Measurements from ENCODE around the gene DUOX2. TPM values are rescaled to one million over a fixed set of nuclear protein-coding genes. Genes with fewer than 3 reads are reported as not detected.
A peak's percentile ranks its signal among the peaks of the same experiment; 100 is the strongest.

DUOX2 gene
- total RNA-seq, 1 experiment from 2014 or later, result 0.08 TPM

GRCh38 chr15:45113380-45113990, 487 bp downstream of the DUOX2 start:
- DNase-seq (ENCODE audit: low read depth, low spot score) (no peak), ATAC-seq (no peak)
- Histone ChIP-seq H3K9me3 (ENCODE audit: control insufficient read depth, insufficient read depth, low read depth, low read length) (no peaks in the 10 kb centered on the region), H3K4me3 (ENCODE audit: low read depth in 2 of 2, low read length in 2 of 2) (peak overlapping the region in 1 of 2 experiments; percentile 24; a peak in 3 of 4 replicates), H3K27ac (ENCODE audit: low read length) (no peak overlapping the region), H3K27me3 (ENCODE audit: control insufficient read depth, insufficient read depth, low read length) (peaks cover 21% of the 10 kb centered on the region), H3K4me1 (ENCODE audit: control insufficient read depth, insufficient read depth, low read length) (peaks cover 14% of the 10 kb centered on the region), H3K36me3 (ENCODE audit: control insufficient read depth, insufficient read depth, low read length) (no peaks in the 10 kb centered on the region)
- in situ Hi-C loops (cut with HindIII; ENCODE audit: low pct_unique_long_range_greater_than_20kb, low sequenced_read_pairs) (no loop called here), intact Hi-C loops (cut with micrococcal nuclease; ENCODE audit: unreplicated experiment) (no loop called here)
- ChIA-PET CTCF (interaction anchor here (0.6 kb wide), 1 partner anchor 274 kb away, joined by 3 read pairs; no protein-coding TSS in a partner anchor), POLR2A (no interaction called here)
- BruUV-seq (replicated peaks), result no TSS peak
- TF ChIP-seq, protein P1, sequence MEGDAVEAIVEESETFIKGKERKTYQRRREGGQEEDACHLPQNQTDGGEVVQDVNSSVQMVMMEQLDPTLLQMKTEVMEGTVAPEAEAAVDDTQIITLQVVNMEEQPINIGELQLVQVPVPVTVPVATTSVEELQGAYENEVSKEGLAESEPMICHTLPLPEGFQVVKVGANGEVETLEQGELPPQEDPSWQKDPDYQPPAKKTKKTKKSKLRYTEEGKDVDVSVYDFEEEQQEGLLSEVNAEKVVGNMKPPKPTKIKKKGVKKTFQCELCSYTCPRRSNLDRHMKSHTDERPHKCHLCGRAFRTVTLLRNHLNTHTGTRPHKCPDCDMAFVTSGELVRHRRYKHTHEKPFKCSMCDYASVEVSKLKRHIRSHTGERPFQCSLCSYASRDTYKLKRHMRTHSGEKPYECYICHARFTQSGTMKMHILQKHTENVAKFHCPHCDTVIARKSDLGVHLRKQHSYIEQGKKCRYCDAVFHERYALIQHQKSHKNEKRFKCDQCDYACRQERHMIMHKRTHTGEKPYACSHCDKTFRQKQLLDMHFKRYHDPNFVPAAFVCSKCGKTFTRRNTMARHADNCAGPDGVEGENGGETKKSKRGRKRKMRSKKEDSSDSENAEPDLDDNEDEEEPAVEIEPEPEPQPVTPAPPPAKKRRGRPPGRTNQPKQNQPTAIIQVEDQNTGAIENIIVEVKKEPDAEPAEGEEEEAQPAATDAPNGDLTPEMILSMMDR (IDR thresholded peaks at IDR 0.05), result no peak

DNA sequence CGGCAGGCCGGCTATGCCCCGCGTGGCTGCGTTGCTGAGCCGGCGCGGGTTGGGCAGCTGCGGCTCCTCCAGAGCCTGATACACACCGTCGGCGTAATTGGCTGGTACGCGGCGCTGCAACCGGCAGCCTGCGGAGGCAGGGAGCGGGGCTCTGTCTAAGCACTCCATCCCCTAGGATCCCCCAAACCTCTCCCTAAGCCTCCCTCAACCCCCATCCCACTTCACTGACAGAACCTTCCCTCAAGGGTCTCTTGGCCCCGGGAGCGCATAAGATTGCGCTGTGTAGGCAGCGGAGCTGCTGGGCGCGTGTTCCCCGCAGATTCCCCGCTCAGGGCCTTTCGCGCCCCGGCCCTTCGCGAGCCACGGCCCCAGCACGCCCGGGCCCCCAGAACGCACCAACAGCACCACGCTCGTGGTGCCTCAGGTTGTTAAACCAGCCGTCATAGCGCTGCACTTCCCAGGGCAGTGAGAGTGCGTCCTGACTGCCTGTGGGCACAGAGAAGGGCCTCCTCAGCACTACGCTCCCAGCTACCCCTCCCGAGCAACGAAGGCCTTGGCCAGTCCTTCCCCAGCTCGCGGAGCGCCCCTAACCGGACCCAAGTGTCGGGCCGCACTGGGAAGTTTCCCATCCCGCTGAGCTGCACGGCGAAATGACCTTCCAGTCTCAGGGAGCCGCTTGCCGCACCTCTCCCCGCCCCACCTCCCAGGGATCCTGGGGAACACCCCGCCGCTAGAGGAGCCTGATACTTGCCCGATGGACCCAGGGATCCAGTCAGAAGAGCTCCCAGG, 1.2 kb downstream of the DUOX2 start:
- ATAC-seq (peak; percentile 72), DNase-seq (ENCODE audit: low read depth, low spot score) (no peak)
- Histone ChIP-seq H3K27me3 (ENCODE audit: control insufficient read depth, insufficient read depth, low read length) (peaks cover 21% of the 10 kb centered on the region), H3K4me3 (ENCODE audit: low read depth in 2 of 2, low read length in 2 of 2) (peak overlapping the region; percentile 24 to 31), H3K9me3 (ENCODE audit: control insufficient read depth, insufficient read depth, low read depth, low read length) (no peaks in the 10 kb centered on the region), H3K4me1 (ENCODE audit: control insufficient read depth, insufficient read depth, low read length) (peaks cover 14% of the 10 kb centered on the region), H3K27ac (ENCODE audit: low read length) (no peak overlapping the region), H3K36me3 (ENCODE audit: control insufficient read depth, insufficient read depth, low read length) (no peaks in the 10 kb centered on the region)
- no peak for TF ChIP-seq POLR2AphosphoS5 (IDR thresholded peaks at IDR 0.05; ENCODE audit: low read depth, low read length)
- TF ChIP-seq TCF7L2 (IDR thresholded peaks at IDR 0.05; ENCODE audit: low read depth, low read length), result no peak
- TF ChIP-seq, protein P1 (IDR thresholded peaks at IDR 0.05), result no peak
- TF ChIP-seq SIN3A (IDR thresholded peaks at IDR 0.05; ENCODE audit: borderline replicate concordance, insufficient read depth, low read depth, low read length), result no peak
- TF ChIP-seq, protein P2, sequence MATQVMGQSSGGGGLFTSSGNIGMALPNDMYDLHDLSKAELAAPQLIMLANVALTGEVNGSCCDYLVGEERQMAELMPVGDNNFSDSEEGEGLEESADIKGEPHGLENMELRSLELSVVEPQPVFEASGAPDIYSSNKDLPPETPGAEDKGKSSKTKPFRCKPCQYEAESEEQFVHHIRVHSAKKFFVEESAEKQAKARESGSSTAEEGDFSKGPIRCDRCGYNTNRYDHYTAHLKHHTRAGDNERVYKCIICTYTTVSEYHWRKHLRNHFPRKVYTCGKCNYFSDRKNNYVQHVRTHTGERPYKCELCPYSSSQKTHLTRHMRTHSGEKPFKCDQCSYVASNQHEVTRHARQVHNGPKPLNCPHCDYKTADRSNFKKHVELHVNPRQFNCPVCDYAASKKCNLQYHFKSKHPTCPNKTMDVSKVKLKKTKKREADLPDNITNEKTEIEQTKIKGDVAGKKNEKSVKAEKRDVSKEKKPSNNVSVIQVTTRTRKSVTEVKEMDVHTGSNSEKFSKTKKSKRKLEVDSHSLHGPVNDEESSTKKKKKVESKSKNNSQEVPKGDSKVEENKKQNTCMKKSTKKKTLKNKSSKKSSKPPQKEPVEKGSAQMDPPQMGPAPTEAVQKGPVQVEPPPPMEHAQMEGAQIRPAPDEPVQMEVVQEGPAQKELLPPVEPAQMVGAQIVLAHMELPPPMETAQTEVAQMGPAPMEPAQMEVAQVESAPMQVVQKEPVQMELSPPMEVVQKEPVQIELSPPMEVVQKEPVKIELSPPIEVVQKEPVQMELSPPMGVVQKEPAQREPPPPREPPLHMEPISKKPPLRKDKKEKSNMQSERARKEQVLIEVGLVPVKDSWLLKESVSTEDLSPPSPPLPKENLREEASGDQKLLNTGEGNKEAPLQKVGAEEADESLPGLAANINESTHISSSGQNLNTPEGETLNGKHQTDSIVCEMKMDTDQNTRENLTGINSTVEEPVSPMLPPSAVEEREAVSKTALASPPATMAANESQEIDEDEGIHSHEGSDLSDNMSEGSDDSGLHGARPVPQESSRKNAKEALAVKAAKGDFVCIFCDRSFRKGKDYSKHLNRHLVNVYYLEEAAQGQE (IDR thresholded peaks at IDR 0.05; ENCODE audit: insufficient read depth in 1 of 2, low read depth in 2 of 2, low read length in 1 of 2), result no peak
- intact Hi-C loops (cut with micrococcal nuclease; ENCODE audit: unreplicated experiment), result no loop called here
- ChIA-PET CTCF (interaction anchor here (0.6 kb wide), 1 partner anchor 275 kb away, joined by 3 read pairs; no protein-coding TSS in a partner anchor), POLR2A (no interaction called here)
- no TSS peak for BruUV-seq (replicated peaks)
- in situ Hi-C loops (cut with HindIII; ENCODE audit: low pct_unique_long_range_greater_than_20kb, low sequenced_read_pairs), result no loop called here

Measured in Panc1 (cell line).